Measurements from ENCODE around the gene NLE1.

Gene NLE1

GRCh38 chr17:35081638-35082037, 60.5 kb downstream of the NLE1 start:
- no peak for DNase-seq (ENCODE audit: low read depth)
- no peak overlapping the region for H3K4me3 ChIP-seq (ENCODE audit: low read depth, low read length)
- TF ChIP-seq, protein P1, sequence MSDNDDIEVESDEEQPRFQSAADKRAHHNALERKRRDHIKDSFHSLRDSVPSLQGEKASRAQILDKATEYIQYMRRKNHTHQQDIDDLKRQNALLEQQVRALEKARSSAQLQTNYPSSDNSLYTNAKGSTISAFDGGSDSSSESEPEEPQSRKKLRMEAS (IDR thresholded peaks at IDR 0.05; ENCODE audit: low read depth, low read length), result no peak
- TF ChIP-seq, protein P2, sequence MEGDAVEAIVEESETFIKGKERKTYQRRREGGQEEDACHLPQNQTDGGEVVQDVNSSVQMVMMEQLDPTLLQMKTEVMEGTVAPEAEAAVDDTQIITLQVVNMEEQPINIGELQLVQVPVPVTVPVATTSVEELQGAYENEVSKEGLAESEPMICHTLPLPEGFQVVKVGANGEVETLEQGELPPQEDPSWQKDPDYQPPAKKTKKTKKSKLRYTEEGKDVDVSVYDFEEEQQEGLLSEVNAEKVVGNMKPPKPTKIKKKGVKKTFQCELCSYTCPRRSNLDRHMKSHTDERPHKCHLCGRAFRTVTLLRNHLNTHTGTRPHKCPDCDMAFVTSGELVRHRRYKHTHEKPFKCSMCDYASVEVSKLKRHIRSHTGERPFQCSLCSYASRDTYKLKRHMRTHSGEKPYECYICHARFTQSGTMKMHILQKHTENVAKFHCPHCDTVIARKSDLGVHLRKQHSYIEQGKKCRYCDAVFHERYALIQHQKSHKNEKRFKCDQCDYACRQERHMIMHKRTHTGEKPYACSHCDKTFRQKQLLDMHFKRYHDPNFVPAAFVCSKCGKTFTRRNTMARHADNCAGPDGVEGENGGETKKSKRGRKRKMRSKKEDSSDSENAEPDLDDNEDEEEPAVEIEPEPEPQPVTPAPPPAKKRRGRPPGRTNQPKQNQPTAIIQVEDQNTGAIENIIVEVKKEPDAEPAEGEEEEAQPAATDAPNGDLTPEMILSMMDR (IDR thresholded peaks at IDR 0.05; ENCODE audit: low read depth, low read length), result no peak
- TF ChIP-seq POLR2A (IDR thresholded peaks at IDR 0.05; ENCODE audit: extremely low read depth, insufficient read length) (no peak), MYC (IDR thresholded peaks at IDR 0.05; ENCODE audit: low read depth, low read length) (no peak)

DNA sequence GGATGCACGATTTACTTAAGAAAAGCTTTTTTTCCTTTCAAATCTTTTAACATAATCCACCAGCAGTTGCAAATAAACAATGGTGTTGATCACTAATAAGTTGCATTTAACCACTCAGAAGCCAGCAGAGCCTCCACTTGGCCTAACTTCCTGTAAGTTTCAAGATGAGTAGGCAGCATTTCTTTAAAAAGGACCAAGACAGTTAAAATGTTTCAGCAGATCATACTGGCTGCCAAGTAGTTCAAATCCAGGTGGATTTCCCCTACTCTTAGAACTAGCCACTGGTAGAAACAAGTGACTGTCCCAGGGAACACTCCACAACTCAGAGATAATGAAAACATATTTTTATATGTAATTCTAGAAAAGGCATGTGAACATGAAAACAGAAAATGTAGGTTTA, 61.6 kb downstream of the NLE1 start:
- TF ChIP-seq, protein P1 (IDR thresholded peaks at IDR 0.05; ENCODE audit: low read depth, low read length), result no peak
- TF ChIP-seq POLR2A (IDR thresholded peaks at IDR 0.05; ENCODE audit: extremely low read depth, insufficient read length) (no peak), MYC (IDR thresholded peaks at IDR 0.05; ENCODE audit: low read depth, low read length) (no peak)
- TF ChIP-seq, protein P2 (IDR thresholded peaks at IDR 0.05; ENCODE audit: low read depth, low read length), result no peak
- H3K4me3 ChIP-seq (ENCODE audit: low read depth, low read length), result no peak overlapping the region
- peak; percentile 51 for DNase-seq (ENCODE audit: low read depth)

GRCh38 chr17:35079547-35080423, 62.3 kb downstream of the NLE1 start:
- TF ChIP-seq MYC (IDR thresholded peaks at IDR 0.05; ENCODE audit: low read depth, low read length) (no peak), POLR2A (IDR thresholded peaks at IDR 0.05; ENCODE audit: extremely low read depth, insufficient read length) (no peak)
- TF ChIP-seq, protein P2 (IDR thresholded peaks at IDR 0.05; ENCODE audit: low read depth, low read length), result no peak
- TF ChIP-seq, protein P1 (IDR thresholded peaks at IDR 0.05; ENCODE audit: low read depth, low read length), result no peak
- no peak overlapping the region for H3K4me3 ChIP-seq (ENCODE audit: low read depth, low read length)
- DNase-seq (ENCODE audit: low read depth), result no peak

All from NB4 (cell line).